Amygdala (tissue), 56 donors: Measurements from ENCODE around the gene INTS14.

Source experiments
- DNase-seq, 56 donors: peaks; one replicate each; lab custom pipeline; 2025; lab: John Stamatoyannopoulos, UW

Gene INTS14

GRCh38 chr15:65535192-65535591, 75.7 kb downstream of the INTS14 start:
- DNase-seq = no peak

GRCh38 chr15:65533057-65533756, 77.7 kb downstream of the INTS14 start:
- DNase-seq = no peak

- DNase-seq = no peak
Observed at GRCh38 chr15:65532738-65533051, 78.2 kb downstream of the INTS14 start.

- DNase-seq = peak in 55 of 56 donors; percentile 7 to 89 (median 70)
Observed at GRCh38 chr15:65530318-65531111, 80.4 kb downstream of the INTS14 start, which contains the start of gene HACD3. Gene HACD3 (plus strand): TSS chr15:65530463. CDS start chr15:65530632, 169 bp downstream.

GRCh38 chr15:65529762-65530317, 81.1 kb downstream of the INTS14 start:
- DNase-seq = no peak
